Measurements from ENCODE around the gene ANXA5. TPM values are rescaled to one million over a fixed set of nuclear protein-coding genes. Genes with fewer than 3 reads are reported as not detected.
"Not testable (repeated sequence)": the region's sequence is repeated elsewhere in the genome, so short reads cannot be mapped to it uniquely, and the experiment has no call there.

The ANXA5 gene
- total RNA-seq, 2 donors from 2014 or later, result 251 to 263 TPM

DNA sequence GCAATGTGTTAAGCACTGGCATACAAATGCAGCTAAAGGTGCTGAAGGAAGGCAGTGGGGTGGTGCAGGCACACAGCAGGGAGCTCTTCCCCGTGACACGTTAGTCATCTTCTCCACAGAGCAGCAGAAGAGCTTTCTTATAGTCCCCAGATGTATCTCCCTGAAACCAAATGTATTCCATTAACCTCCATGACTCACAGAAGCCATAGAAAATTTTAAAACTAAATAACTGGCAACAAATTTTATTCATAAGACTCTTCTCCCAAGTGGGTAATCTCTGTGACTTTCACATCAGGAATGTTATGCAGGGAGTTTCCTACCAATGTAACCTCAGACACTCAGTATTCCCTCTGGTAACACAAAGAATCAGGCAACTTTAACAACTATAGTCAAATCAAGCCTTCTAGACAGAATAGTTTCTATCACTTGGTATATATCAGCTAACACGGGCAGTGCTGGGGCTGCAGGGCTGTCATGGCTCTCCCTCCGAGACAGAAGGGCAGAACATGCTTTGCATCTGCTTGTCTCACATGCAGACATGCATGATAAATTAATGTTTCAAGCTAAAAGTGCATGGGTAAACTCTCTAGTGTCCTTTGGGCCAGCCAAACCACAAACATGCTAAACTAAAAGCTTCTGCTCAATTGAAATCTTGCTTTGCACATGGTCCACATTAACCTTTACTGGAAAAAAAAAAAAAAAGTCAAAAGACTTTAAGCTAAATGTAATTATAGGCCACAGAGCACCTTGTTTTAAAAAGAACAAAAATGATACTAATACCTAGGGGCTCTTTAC is 28.2 kb downstream of the ANXA5 start:
- 85% methylated on average over 4 of the region's 4 CpGs for WGBS
- H3K4me1 ChIP-seq (replicated peaks), result no peaks in the 10 kb centered on the region
- no peaks in the 10 kb centered on the region for H3K9me3 ChIP-seq
- no peak overlapping the region for H3K27ac ChIP-seq
- H3K27me3 ChIP-seq (replicated peaks; ENCODE audit: insufficient read depth), result no peaks in the 10 kb centered on the region
- TF ChIP-seq POLR2AphosphoS5 (IDR thresholded peaks at IDR 0.05), result no peak
- TF ChIP-seq, protein P1, sequence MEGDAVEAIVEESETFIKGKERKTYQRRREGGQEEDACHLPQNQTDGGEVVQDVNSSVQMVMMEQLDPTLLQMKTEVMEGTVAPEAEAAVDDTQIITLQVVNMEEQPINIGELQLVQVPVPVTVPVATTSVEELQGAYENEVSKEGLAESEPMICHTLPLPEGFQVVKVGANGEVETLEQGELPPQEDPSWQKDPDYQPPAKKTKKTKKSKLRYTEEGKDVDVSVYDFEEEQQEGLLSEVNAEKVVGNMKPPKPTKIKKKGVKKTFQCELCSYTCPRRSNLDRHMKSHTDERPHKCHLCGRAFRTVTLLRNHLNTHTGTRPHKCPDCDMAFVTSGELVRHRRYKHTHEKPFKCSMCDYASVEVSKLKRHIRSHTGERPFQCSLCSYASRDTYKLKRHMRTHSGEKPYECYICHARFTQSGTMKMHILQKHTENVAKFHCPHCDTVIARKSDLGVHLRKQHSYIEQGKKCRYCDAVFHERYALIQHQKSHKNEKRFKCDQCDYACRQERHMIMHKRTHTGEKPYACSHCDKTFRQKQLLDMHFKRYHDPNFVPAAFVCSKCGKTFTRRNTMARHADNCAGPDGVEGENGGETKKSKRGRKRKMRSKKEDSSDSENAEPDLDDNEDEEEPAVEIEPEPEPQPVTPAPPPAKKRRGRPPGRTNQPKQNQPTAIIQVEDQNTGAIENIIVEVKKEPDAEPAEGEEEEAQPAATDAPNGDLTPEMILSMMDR (IDR thresholded peaks at IDR 0.05), result no peak
- no peak for TF ChIP-seq POLR2A (IDR thresholded peaks at IDR 0.05)
- H3K36me3 ChIP-seq, result peaks cover 0 to 8% of the 10 kb centered on the region in 2 donors
- DNase-seq (ENCODE audit: low spot score), result no peak
- intact Hi-C loops (cut with DNase I), result no loop called here
- H3K4me3 ChIP-seq, result no peak overlapping the region

DNA sequence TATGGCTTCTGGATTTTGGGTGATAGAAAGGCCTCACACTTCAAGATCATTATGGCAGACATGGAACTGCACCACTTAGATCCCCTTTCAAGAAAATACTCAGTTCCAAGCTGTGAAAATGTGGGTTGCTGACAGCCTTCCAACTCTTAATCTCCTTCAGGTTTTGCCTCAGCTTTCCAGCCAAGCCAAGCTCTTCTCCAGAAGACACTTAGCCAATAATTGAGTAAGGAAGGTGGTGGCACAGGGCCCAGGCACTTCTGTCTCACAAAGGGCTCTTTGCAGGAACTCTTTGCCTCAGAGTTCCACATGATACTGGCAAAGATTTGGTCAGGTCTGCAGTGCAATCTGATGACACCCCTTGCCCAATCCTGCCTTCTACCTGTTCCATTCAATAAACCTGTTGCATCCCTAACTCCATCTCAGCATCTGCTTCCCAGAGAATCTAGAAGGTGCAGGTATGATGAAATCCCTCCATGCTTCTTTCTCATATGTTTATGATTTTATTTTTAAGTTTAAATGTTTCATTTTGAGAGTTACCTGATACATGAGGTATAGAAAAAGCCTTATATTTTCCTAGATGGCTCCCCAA is 30.6 kb downstream of the ANXA5 start:
- TF ChIP-seq POLR2AphosphoS5 (IDR thresholded peaks at IDR 0.05), result no peak
- TF ChIP-seq, protein P1 (IDR thresholded peaks at IDR 0.05), result no peak
- TF ChIP-seq POLR2A (IDR thresholded peaks at IDR 0.05), result no peak
- no peak overlapping the region for H3K27ac ChIP-seq
- H3K27me3 ChIP-seq (replicated peaks; ENCODE audit: insufficient read depth), result no peaks in the 10 kb centered on the region
- no peaks in the 10 kb centered on the region for H3K9me3 ChIP-seq
- H3K36me3 ChIP-seq, result peaks cover 0 to 8% of the 10 kb centered on the region in 2 donors
- H3K4me3 ChIP-seq, result no peak overlapping the region
- intact Hi-C loops (cut with DNase I), result no loop called here
- DNase-seq (ENCODE audit: low spot score), result no peak
- no peaks in the 10 kb centered on the region for H3K4me1 ChIP-seq (replicated peaks)

DNA sequence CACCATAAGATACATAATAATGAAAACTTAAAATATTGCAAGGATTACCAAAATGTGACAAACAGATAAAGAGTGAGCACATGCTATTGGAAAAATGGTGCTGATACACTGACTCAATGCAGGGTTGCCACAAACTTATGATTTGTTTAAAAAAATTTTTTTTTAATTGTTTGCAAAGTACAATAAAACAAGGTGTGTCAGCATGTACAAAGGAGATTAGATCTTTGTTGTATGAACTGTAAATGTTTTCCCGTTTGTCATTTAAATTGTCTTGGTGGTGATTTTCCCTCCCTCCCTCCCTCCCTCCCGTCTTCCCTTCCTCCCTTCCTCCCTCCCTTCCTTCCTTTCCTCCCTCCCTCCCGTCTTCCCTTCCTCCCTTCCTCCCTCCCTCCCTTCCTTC is 31.4 kb downstream of the ANXA5 start:
- intact Hi-C loops (cut with DNase I), result no loop called here
- 50% methylated on average over 3 of the region's 3 CpGs for WGBS

DNA sequence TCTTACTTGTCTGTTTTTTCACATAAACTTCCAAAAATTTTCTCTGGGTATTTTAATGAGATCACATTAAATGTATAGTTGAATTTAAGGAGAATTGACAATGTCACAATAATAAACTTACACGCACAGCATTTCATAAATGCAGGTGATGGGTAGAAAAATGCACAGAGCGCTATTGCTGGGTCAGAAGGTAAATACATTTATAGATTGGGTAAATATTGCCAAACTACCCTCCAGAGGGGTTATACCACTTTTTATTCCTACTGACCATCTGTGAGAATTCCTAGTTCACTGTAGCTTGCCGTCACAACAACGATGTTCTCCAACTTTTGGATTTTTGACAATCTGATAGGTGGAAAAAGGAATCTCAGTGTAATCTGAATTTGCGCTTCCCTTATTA is 34.6 kb downstream of the ANXA5 start:
- no peak overlapping the region for H3K27ac ChIP-seq
- 70% methylated on average over 5 of the region's 5 CpGs for WGBS
- no peaks in the 10 kb centered on the region for H3K4me1 ChIP-seq (replicated peaks)
- intact Hi-C loops (cut with DNase I), result no loop called here
- no peak for DNase-seq (ENCODE audit: low spot score)
- no peaks in the 10 kb centered on the region for H3K36me3 ChIP-seq
- H3K9me3 ChIP-seq, result no peaks in the 10 kb centered on the region
- H3K4me3 ChIP-seq, result no peak overlapping the region
- H3K27me3 ChIP-seq (replicated peaks; ENCODE audit: insufficient read depth), result no peaks in the 10 kb centered on the region
- no peak for TF ChIP-seq POLR2AphosphoS5 (IDR thresholded peaks at IDR 0.05)
- TF ChIP-seq, protein P1 (IDR thresholded peaks at IDR 0.05), result no peak
- TF ChIP-seq POLR2A (IDR thresholded peaks at IDR 0.05), result no peak

More for the DNA sequence above, 31.4 kb downstream of the ANXA5 start:
- Histone ChIP-seq H3K4me3 (no peak overlapping the region), H3K27ac (no peak overlapping the region), H3K4me1 (replicated peaks) (no peaks in the 10 kb centered on the region), H3K36me3 (peaks cover 0 to 8% of the 10 kb centered on the region in 2 donors), H3K27me3 (replicated peaks; ENCODE audit: insufficient read depth) (no peaks in the 10 kb centered on the region), H3K9me3 (no peaks in the 10 kb centered on the region)
- no peak for DNase-seq (ENCODE audit: low spot score)
- TF ChIP-seq POLR2AphosphoS5 (IDR thresholded peaks at IDR 0.05) (no peak), POLR2A (IDR thresholded peaks at IDR 0.05) (no peak)
- TF ChIP-seq, protein P1 (IDR thresholded peaks at IDR 0.05), result no peak

DNA sequence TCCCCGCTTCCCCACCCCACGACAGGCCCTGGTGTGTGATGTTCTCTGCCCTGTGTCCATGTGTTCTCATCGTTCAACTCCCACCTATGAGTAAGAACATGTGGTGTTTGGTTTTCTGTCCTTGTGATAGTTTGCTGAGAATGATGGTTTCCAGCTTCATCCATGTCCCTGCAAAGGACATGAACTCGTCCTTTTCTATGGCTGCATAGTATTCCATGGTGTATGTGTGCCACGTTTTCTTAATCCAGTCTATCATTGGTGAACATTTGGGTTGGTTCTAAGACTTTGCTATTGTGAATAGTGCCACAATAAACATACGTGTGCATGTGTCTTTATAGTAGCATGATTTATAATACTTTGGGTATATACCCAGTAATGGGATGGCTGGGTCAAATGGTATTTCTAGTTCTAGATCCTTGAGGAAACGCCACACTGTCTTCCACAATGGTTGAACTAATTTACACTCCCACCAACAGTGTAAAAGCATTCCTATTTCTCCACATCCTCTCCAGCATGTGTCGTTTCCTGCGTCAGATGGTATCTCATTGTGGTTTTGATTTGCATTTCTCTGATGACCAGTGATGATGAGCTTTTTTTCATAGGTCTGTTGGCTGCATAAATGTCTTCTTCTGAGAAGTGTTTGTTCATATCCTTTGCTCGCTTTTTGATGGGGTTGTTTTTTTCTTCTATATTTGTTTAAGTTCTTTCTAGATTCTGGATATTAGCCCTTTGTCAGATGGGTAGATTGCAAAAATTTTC is 36.4 kb downstream of the ANXA5 start:
- DNase-seq (ENCODE audit: low spot score); H3K36me3 ChIP-seq; H3K27me3 ChIP-seq (replicated peaks; ENCODE audit: insufficient read depth); intact Hi-C loops (cut with DNase I); H3K4me3 ChIP-seq; H3K27ac ChIP-seq; H3K4me1 ChIP-seq (replicated peaks); H3K9me3 ChIP-seq: not testable (repeated sequence)
- WGBS, result 93% methylated on average over 10 of the region's 10 CpGs
